GM12878 (cell line): ENCODE measurements around the gene PLA2G6. TPM values are rescaled to one million over a fixed set of nuclear protein-coding genes. Genes with fewer than 3 reads are reported as not detected.

Experiments used
- ATAC-seq: fragments of 200-7000 bp; cut with Tn5 transposase; 3 replicates; pipeline ENCODE4 v1.9.1; 2020; ENCODE audit warnings: mild to moderate bottlenecking, moderate library complexity
- BruUV-seq: library from RNA; stranded (reverse); fragments of 400-500 nt; replicated peaks from 2 replicates; lab custom pipeline; 2021; lab: Mats Ljungman, UMichigan
- CTCF ChIA-PET: fragments of 300-600 bp; sonication (Branson Sonifier 250); formaldehyde crosslinking; extraction: SDS; loops from one replicate; lab custom pipeline; 2021; ENCODE audit warnings: inconsistent platforms; lab: Yijun Ruan, JAX
- POLR2A ChIA-PET: fragments of 350-600 bp; formaldehyde crosslinking; extraction: SDS; loops from one replicate; lab custom pipeline; 2021; ENCODE audit warnings: inconsistent platforms; lab: Charles Lee
- RAD21 ChIA-PET: fragments of 300-600 bp; sonication (Branson Sonifier 250); formaldehyde crosslinking; loops from one replicate; lab custom pipeline; 2023; ENCODE audit warnings: antibody characterized with exemption; ENCODE audit not compliant: unreplicated experiment; lab: Charles Lee
- SMC1A ChIA-PET: fragments of 300-600 bp; sonication (Branson Sonifier 250); formaldehyde crosslinking; loops from one replicate; lab custom pipeline; 2023; ENCODE audit not compliant: unreplicated experiment, uncharacterized antibody; lab: Charles Lee
- DNase-seq: peaks from one replicate; pipeline ENCODE4 v3.0.0-alpha.2; 2011; ENCODE audit warnings: low read depth, low spot score
- FAIRE-seq: peaks from 3 replicates; lab custom pipeline; 2011; peaks lifted over from hg19 to GRCh38; lab: Jason Lieb, UNC
- H2AFZ ChIP-seq: 2 replicates; pipeline ENCODE4 v1.6.0; 2011; ENCODE audit warnings: low read depth, low read length, control low read depth; ENCODE audit not compliant: control insufficient read depth
- H3K27ac ChIP-seq: 2 replicates; pipeline ENCODE4 v1.5.1; 2011; ENCODE audit warnings: control low read depth; ENCODE audit not compliant: control insufficient read depth, insufficient read depth
- H3K27me3 ChIP-seq, 2 experiments: replicated peaks in 1 of 2; 2 replicates each; pipeline versions ENCODE4 v1.6.0 to v1.6.1; 2011; ENCODE audit warnings: low read length in 1 of 2; ENCODE audit not compliant: control insufficient read depth in 2 of 2, insufficient read depth in 2 of 2
- H3K36me3 ChIP-seq, 2 experiments: 2 replicates each; pipeline ENCODE4 v1.5.1; 2011; ENCODE audit warnings: low read length in 1 of 2; ENCODE audit not compliant: control insufficient read depth in 2 of 2, insufficient read depth in 2 of 2
- H3K4me1 ChIP-seq: 2 replicates; pipeline ENCODE4 v1.6.1; 2011; ENCODE audit warnings: mild to moderate bottlenecking, low read length, moderate library complexity, mixed read lengths; ENCODE audit not compliant: control insufficient read depth, insufficient read depth
- H3K4me2 ChIP-seq: 2 replicates; pipeline ENCODE4 v1.6.0; 2011; ENCODE audit warnings: control low read depth; ENCODE audit not compliant: control insufficient read depth, insufficient read depth
- H3K4me3 ChIP-seq: fragments of 200-600 bp; sonication (generic); 2 replicates; pipeline ENCODE4 v1.5.1; 2016
- H3K79me2 ChIP-seq: 2 replicates; pipeline ENCODE4 v1.6.0; 2011; ENCODE audit warnings: low read length; ENCODE audit not compliant: control insufficient read depth, insufficient read depth
- H3K9ac ChIP-seq: 2 replicates; pipeline ENCODE4 v1.8.0; 2011; ENCODE audit warnings: low read length, control low read depth, mixed read lengths; ENCODE audit not compliant: control insufficient read depth, insufficient read depth
- H3K9me3 ChIP-seq: replicated peaks from 3 replicates; pipeline ENCODE4 v1.5.1; 2011; ENCODE audit warnings: mild to moderate bottlenecking, low read length; ENCODE audit not compliant: control insufficient read depth, insufficient read depth
- H4K20me1 ChIP-seq: 2 replicates; pipeline ENCODE4 v1.6.0; 2011; ENCODE audit not compliant: control insufficient read depth, insufficient read depth
- ATF3 ChIP-seq: IDR thresholded peaks from 2 replicates; pipeline ENCODE4 v1.6.1; 2011; ENCODE audit warnings: low read depth, mild to moderate bottlenecking, low read length, moderate library complexity, borderline replicate concordance; ENCODE audit errors: extremely low read depth
- BACH1 ChIP-seq: fragments of 450-650 bp; IDR thresholded peaks from 2 replicates; pipeline ENCODE4 v1.6.1; 2017; ENCODE audit warnings: mild to moderate bottlenecking, borderline replicate concordance
- CHD1 ChIP-seq: IDR thresholded peaks from 2 replicates; pipeline ENCODE4 v1.6.1; 2012; ENCODE audit warnings: low read depth, low read length, improper control_type of control experiment
- HSF1 ChIP-seq: fragments of 150-350 bp; IDR thresholded peaks from 2 replicates; pipeline ENCODE4 v1.6.1; 2014; ENCODE audit warnings: mild to moderate bottlenecking, low read depth, low read length
- IKZF2 ChIP-seq, 2 experiments: fragments of 450-650 bp; IDR thresholded peaks; 2 replicates each; pipeline ENCODE4 v1.6.1; 2017; ENCODE audit warnings: mild to moderate bottlenecking in 2 of 2, moderate library complexity in 2 of 2
- LARP7 ChIP-seq: fragments of 450-650 bp; IDR thresholded peaks from 2 replicates; pipeline ENCODE4 v1.6.1; 2017; ENCODE audit warnings: mild to moderate bottlenecking
- NKRF ChIP-seq: fragments of 450-650 bp; conservative IDR thresholded peaks from 2 replicates; pipeline ENCODE4 v1.6.1; 2017; ENCODE audit warnings: mild to moderate bottlenecking, moderate library complexity
- RAD21 ChIP-seq: IDR thresholded peaks from 2 replicates; pipeline ENCODE4 v1.6.1; 2011; ENCODE audit warnings: mild to moderate bottlenecking, low read depth, low read length, moderate library complexity; ENCODE audit not compliant: insufficient read depth
- RELB ChIP-seq: fragments of 450-650 bp; IDR thresholded peaks from 2 replicates; pipeline ENCODE4 v1.6.1; 2017; ENCODE audit warnings: low read depth, mild to moderate bottlenecking, moderate library complexity
- RUNX3 ChIP-seq: IDR thresholded peaks from 2 replicates; pipeline ENCODE4 v1.6.1; 2012; ENCODE audit warnings: low read length, inconsistent platforms
- TCF12 ChIP-seq: IDR thresholded peaks from 2 replicates; pipeline ENCODE4 v1.6.1; 2011; ENCODE audit warnings: low read depth, mild to moderate bottlenecking, low read length
- WGBS: methylation state at CpG from one replicate; pipeline ENCODE4 v1.1.6; 2016; ENCODE audit warnings: low lambda C conversion rate; ENCODE audit not compliant: insufficient replicate concordance, insufficient coverage; ENCODE audit errors: missing lambda C conversion rate; 5-methylcytosine and 5-hydroxymethylcytosine counted together
- in situ Hi-C: fragments of 300-500 bp; cut with MboI; formaldehyde crosslinking; loops from 9 replicates; pipeline ENCODE4 v1.14.3; 2018; ENCODE audit warnings: mixed read lengths
- intact Hi-C: fragments of 100-400 bp; cut with micrococcal nuclease; formaldehyde crosslinking; loops from one replicate; pipeline ENCODE4 v1.14.2; 2022; ENCODE audit not compliant: unreplicated experiment
- polyA plus RNA-seq, 11 experiments: library from polyadenylated mRNA; depleted of rRNA in 4 of 11; unstranded in 6 of 11; stranded (reverse) in 5 of 11; fragments of >200 nt; fragmentation: Nextera tagmentation in 4 of 11; fragmentation: Illumina TruSeq in 1 of 11; extraction: Ambion mirVana in 4 of 11; extraction: Trizol in 1 of 11; gene quantifications; 1 replicate in 1 of 11; 2 replicates in 10 of 11; pipeline versions ENCODE4 v1.2.1 to v1.2.3, GENCODE V29; 2011 to 2016; ENCODE audit warnings: inconsistent platforms in 2 of 11, missing spikeins in 2 of 11, low read depth in 1 of 11
- total RNA-seq, 4 experiments: library from RNA; depleted of rRNA in 3 of 4; stranded (reverse); fragments of >200 nt in 3 of 4; fragmentation: Illumina TruSeq in 1 of 4; extraction: Trizol in 1 of 4; gene quantifications; 2 replicates each; pipeline versions ENCODE4 v1.2.1 to v1.2.3, GENCODE V29; 2013 to 2021

The PLA2G6 gene
- total and polyA plus RNA-seq, 10 of the 15 experiments (the other 5 are each of a cell fraction or from before 2014, with no cell fraction given), result 0.15 to 42.2 (median 15.8) TPM

GRCh38 chr22:38190581-38190980 is 9.0 kb upstream of the PLA2G6 start:
- intact Hi-C loops, result no loop called here
- ChIA-PET POLR2A (interaction anchor here (0.7 kb wide), 1 partner anchor 9 kb away, joined by 3 read pairs; no protein-coding TSS in a partner anchor), CTCF (no interaction called here), RAD21 (no interaction called here), SMC1A (no interaction called here)
- in situ Hi-C loops, result no loop called here
- Histone ChIP-seq H3K79me2 (no peaks in the 10 kb centered on the region), H3K36me3 (no peaks in the 10 kb centered on the region), H3K9me3 (no peaks in the 10 kb centered on the region), H3K4me3 (no peak overlapping the region), H3K9ac (no peak overlapping the region), H4K20me1 (no peaks in the 10 kb centered on the region), H3K4me2 (no peak overlapping the region), H3K27me3 (no peaks in the 10 kb centered on the region), H2AFZ (no peak overlapping the region), H3K4me1 (peaks cover 8% of the 10 kb centered on the region), H3K27ac (no peak overlapping the region)
- ATAC-seq (no peak), DNase-seq (no peak), FAIRE-seq (no peak)
- no TSS peak for BruUV-seq
- no peak for TF ChIP-seq RAD21
- no peak for TF ChIP-seq NKRF
- no peak for TF ChIP-seq ATF3
- TF ChIP-seq CHD1, result no peak
- TF ChIP-seq BACH1, result no peak
- no peak for TF ChIP-seq RUNX3
- TF ChIP-seq TCF12, result no peak
- no peak for TF ChIP-seq IKZF2 (IDR thresholded peaks at IDR 0.05)
- TF ChIP-seq LARP7, result no peak
- TF ChIP-seq RELB, result no peak
- TF ChIP-seq HSF1, result no peak
- WGBS, result 66% methylated on average over 6 of the region's 6 CpGs
